GM12801 (cell line): Measurements from ENCODE around the gene CXCR4.

Experiments used
- TF ChIP-seq, protein P1 (sequence below): IDR thresholded peaks from one replicate; pipeline ENCODE4 v1.5.1; 2011; ENCODE audit warnings: control low read depth; ENCODE audit not compliant: insufficient read length; ENCODE audit errors: extremely low read depth

The CXCR4 gene

DNA sequence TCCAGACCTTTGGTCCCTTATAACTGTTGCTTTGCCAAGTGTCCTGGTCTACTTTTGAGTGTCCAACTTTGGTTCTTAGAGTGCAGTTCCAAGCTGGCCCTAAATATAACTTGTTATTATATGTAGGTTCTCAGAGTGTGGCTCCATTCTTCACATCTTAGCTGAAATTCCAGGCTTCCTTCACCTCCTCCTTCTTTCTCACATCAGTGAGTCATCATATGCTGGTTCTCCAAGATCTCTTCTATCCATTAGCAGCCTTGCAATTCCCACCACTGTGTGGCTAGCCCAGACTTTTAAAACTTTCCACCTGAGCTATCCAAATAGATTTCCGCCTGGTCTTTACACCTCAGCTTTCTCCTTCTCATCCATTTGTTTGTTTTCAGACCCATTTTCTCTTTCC, 12.6 kb upstream of the CXCR4 start:
- TF ChIP-seq, protein P1, sequence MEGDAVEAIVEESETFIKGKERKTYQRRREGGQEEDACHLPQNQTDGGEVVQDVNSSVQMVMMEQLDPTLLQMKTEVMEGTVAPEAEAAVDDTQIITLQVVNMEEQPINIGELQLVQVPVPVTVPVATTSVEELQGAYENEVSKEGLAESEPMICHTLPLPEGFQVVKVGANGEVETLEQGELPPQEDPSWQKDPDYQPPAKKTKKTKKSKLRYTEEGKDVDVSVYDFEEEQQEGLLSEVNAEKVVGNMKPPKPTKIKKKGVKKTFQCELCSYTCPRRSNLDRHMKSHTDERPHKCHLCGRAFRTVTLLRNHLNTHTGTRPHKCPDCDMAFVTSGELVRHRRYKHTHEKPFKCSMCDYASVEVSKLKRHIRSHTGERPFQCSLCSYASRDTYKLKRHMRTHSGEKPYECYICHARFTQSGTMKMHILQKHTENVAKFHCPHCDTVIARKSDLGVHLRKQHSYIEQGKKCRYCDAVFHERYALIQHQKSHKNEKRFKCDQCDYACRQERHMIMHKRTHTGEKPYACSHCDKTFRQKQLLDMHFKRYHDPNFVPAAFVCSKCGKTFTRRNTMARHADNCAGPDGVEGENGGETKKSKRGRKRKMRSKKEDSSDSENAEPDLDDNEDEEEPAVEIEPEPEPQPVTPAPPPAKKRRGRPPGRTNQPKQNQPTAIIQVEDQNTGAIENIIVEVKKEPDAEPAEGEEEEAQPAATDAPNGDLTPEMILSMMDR: no peak

DNA sequence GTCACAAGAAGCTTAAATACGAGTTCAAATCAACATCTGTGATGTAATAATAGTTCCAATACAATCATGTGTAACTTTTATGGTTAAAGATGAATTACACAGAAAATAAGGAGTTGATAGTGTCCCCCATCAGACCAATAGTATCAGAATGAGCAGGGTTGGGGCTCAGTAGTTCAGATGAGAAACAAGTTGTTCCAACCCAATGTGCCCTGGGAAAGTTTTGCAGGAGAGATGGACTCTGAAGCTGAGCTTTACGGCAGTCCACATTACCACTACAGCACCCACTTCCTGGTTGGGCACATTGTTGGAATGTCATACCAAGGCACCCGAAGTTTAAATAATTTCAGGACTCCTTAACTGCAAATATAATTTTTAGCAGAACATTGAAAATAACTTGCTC, 12.1 kb upstream of the CXCR4 start:
- TF ChIP-seq, protein P1: no peak

DNA sequence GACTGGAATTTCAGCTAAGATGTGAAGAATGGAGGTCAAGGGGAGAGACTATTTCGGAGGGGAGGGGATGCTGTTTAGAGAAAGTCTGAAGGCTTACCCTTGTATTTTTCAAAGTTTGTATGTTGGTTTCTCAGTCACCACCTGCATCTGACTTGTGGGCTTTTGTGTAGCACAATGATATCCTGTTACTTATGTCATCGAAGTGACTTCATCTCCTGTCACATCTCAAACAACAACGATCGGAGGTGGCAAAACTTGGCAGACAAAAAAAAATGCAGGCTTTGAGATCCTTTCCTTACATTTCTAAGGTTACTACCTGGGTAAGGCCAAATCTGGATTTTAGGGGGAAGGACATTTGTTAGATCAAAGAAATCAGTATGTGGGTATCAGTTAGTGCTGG, 11.7 kb upstream of the CXCR4 start:
- TF ChIP-seq, protein P1: no peak

DNA sequence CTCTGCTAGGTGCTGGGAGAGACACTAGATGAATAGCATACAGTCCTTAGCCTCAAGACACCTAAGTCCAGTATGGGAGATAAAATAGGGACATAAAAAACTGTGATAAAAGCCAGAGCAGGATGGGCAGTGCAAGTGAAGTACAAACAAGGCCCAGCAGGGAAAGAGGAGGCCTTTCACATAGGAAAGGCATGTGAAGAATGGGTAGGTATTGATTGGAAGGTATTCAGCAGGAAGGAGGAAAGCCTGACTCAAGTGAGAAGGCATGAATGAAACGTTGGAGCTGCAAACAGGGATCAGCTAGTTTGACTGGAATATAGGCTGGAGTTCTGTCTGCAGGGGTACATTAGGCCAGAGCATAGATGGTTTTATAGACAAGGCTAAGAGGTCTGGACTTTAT, 11.0 kb upstream of the CXCR4 start:
- TF ChIP-seq, protein P1: no peak

DNA sequence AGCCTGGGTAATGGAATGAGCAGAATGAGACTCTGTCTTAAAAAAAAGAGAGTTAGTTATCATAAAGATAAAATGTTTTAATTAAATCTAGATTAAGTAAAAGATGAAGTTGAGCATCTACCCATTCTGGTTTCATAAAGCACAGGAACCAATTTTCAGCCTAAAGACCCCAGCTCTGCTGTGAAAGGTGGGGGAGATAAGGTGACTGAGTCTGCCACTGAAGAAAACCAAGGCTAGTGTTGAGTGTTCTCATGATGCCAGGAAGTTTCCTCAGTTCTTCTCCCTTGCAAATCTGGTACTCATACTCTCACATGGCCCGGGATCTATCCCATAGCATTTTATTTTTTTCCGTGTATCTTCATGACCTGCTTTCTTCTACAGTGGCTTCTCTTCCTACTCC, 10.4 kb upstream of the CXCR4 start:
- TF ChIP-seq, protein P1: no peak

DNA sequence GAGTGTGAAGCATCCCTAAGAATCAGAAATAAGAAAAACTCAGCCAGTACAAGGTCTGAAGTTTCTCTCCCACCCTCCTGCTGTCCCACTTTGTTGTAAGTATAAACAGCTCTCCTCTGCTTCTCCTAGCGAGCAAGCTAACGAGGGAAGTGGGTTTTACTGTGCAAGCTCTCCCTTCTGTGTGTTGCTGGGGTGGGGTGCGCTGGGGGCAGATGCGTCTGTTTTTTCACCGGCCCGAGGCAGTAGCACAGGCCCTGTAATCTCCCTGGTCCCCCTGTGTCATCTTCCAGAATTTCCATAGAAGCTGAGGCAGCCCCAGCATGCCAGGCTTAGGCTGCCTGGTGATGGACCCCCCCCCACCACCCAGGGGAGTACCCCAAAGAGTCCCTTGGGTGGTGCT, 9.4 kb upstream of the CXCR4 start:
- TF ChIP-seq, protein P1: no peak

DNA sequence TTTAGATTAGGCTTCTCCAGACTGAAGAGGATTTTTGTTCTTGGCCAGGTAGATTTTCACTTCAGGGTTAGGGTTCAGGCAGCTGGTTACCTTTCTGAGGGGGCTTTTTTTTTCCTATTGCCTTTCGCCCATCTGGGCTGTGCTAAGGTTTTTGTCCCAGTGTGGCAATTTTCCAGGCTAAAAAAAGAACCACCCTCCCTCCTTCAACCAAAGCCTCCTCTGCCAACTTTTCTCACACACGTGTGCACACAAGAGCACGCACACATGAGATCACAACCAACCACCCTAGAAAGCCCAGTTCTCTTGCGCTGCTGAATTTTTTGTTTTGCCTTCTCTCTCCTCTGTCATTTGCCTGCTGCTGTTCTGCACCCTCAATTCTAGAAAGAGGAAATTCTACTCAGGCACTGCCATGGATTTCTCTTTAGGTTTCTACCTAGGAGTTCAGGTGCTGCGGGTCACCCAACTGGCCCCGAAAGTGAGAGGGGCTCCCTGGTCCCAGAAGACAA, 8.5 kb upstream of the CXCR4 start:
- TF ChIP-seq, protein P1: no peak

DNA sequence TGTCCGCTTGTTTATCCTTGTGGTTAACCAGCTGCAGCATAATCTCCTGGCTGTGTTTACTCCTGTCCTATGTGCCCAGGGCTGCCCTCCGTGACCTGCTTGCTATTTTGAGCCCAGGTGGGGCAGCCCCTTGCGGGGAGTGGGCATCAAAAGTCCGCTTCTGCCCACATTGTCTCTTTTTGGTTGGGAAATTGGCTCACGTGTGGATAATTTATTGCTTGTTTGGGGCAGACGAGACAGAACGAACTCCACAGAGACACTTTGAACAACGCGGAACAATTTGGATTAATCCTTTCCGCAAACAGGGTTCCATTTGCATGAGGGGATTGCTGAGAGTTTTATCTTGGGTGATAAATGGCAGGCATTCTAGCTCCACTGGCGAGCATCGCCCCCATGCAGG, 8.1 kb upstream of the CXCR4 start:
- TF ChIP-seq, protein P1: no peak
